NCI-H2196 (cell line): ENCODE measurements around the gene PARG.
"Not testable (repeated sequence)": the region's sequence is repeated elsewhere in the genome, so short reads cannot be mapped to it uniquely, and the experiment has no call there.

Source experiments
- DNase-seq: peaks from one replicate; lab custom pipeline; 2025; ENCODE audit not compliant: unreplicated experiment; lab: John Stamatoyannopoulos, UW

PARG gene

GRCh38 chr10:49908290-49909080 is 33.3 kb downstream of the PARG start:
- DNase-seq, result not testable (repeated sequence)

- not testable (repeated sequence) for DNase-seq
Observed at GRCh38 chr10:49903829-49904228, 38.0 kb downstream of the PARG start.

GRCh38 chr10:49900406-49900805 is 41.4 kb downstream of the PARG start:
- not testable (repeated sequence) for DNase-seq

- not testable (repeated sequence) for DNase-seq
Observed at GRCh38 chr10:49899999-49900398, 41.8 kb downstream of the PARG start.

GRCh38 chr10:49890025-49890424 is 51.8 kb downstream of the PARG start:
- not testable (repeated sequence) for DNase-seq

- not testable (repeated sequence) for DNase-seq
Observed at GRCh38 chr10:49884739-49885331, 57.0 kb downstream of the PARG start.

- DNase-seq, result not testable (repeated sequence)
Observed at GRCh38 chr10:49883852-49884251, 58.0 kb downstream of the PARG start.

- not testable (repeated sequence) for DNase-seq
Observed at GRCh38 chr10:49882327-49882726, 59.5 kb downstream of the PARG start.

GRCh38 chr10:49872740-49873139 is 69.1 kb downstream of the PARG start:
- DNase-seq, result not testable (repeated sequence)

- not testable (repeated sequence) for DNase-seq
Observed at GRCh38 chr10:49871462-49871861, 70.4 kb downstream of the PARG start.

GRCh38 chr10:49859933-49860332 is 81.9 kb downstream of the PARG start:
- not testable (repeated sequence) for DNase-seq

- DNase-seq, result not testable (repeated sequence)
Observed at GRCh38 chr10:49858697-49859382, 83.0 kb downstream of the PARG start.

- DNase-seq, result not testable (repeated sequence)
Observed at GRCh38 chr10:49849520-49849919, 92.3 kb downstream of the PARG start.

- DNase-seq, result no peak
Observed at GRCh38 chr10:49844775-49845595, 96.8 kb downstream of the PARG start.

- DNase-seq, result not testable (repeated sequence)
Observed at GRCh38 chr10:49842333-49842628, 99.5 kb downstream of the PARG start.

GRCh38 chr10:49841615-49842332 is 100.1 kb downstream of the PARG start:
- no peak for DNase-seq

GRCh38 chr10:49837685-49838084 is 104.1 kb downstream of the PARG start:
- DNase-seq, result no peak

- no peak for DNase-seq
Observed at GRCh38 chr10:49837051-49837478, 104.8 kb downstream of the PARG start.

GRCh38 chr10:49834976-49835375 is 106.9 kb downstream of the PARG start:
- DNase-seq, result no peak

- DNase-seq, result no peak
Observed at GRCh38 chr10:49834201-49834600, 107.6 kb downstream of the PARG start.
